Renal pelvis (tissue), 4 donors: ENCODE data around the gene TERF2IP. TPM values are rescaled to one million over a fixed set of nuclear protein-coding genes. Genes with fewer than 3 reads are reported as not detected.

ENCODE experiments used
- DNase-seq: peaks from one replicate; pipeline ENCODE4 v3.0.0-alpha.2; 2013
- polyA plus RNA-seq, 3 donors: library from polyadenylated mRNA; unstranded; fragments of 120-200 nt; gene quantifications; one replicate each; pipeline ENCODE4 v1.2.1, GENCODE V29; 2013; ENCODE audit not compliant: insufficient read length in 3 of 3

TERF2IP gene
- polyA plus RNA-seq, 3 donors, result 70.9 to 84.0 (median 77.3) TPM

DNA sequence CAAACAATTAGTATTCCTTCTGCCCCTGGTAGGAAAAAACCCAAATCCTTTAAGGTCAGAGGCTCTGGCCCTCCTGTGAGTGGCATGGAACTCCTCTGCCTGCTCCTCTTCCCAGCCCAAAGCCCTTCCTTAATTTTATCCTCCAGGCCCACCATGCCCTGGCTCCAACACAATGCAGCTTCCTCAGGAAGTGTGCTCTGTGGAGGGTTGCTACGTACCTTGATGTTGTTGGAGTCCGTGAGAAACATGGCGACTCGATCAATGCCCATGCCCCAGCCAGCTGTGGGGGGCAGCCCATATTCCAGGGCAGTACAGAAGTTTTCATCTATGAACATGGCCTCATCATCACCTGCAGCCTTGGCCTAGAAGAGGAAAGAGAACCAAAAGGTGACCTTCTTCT lies 19.2 kb upstream of the TERF2IP start:
- DNase-seq, result no peak

DNA sequence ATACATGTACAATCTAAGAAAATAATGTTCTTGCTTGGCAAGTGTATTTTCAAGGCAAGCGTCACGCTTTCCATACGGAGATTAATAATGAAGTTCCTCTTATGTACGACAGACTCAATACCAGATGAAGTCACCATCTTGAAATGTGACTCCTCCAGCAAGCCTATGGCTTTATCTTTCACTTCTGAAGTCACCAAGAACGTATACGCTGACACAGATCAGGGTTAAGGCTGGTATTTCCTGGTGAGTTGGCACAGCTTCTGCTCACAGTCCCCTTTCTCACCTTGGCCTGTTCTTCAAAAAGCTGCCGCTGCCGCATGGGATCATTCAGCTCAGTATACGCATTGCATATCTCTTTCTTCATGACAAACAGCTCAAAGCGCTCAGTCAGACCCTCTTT lies 18.4 kb upstream of the TERF2IP start:
- no peak for DNase-seq

DNA sequence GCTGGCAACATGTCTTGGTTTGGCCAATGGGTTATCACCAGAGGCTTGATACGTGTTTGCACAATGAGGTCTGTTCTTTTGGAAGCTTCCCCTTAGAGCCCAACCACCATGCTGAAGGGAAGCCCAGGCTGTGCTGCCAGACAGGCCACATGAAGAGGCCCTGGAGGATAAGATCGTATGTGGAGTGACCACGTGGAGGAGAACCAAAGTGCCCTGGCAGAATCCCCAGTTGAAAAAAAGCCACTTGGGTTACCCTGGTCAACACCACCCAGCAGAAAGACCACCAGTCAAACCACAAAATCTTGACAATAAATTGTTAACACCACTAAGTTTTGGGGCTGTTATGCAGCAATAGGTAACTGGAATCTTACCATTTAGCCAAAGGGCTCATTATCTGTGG lies 17.5 kb upstream of the TERF2IP start:
- DNase-seq, result no peak

DNA sequence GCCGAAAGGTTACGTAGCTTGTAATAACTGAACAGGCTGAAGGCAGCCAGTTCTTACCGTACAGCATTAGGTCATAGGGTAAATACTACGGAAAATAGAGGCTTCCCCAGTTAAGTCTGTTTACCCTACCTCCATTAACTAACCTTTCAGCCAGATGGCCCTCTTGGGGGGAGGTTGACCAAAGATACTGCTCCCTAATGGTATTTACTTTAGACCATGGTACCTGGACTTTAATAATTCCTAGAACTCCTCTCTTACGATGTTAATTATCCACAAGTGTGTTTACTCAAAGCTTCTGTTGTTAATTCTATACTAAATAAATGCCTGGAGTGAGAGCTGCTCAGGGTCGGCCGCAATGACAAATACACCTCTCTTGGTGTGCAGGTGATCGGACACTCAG lies 14.7 kb upstream of the TERF2IP start:
- no peak for DNase-seq

DNA sequence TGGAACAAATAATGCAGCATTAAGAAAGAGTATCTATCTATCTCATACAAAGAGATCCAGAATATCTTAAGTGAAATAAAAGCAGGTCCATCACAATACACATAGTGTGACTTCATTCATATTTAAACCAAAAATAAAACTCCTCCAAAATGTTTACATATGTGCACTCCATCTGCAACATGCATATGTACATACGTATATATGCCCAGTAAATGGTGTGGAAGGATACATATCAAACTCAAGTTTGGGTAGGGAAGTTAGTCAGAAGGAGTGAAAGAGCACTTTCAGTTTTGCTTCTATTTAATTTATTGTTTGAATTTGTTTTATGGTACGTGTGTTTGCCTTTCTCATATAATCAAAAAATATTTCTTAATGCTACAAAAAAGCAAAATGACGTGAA lies 12.5 kb upstream of the TERF2IP start:
- no peak for DNase-seq

DNA sequence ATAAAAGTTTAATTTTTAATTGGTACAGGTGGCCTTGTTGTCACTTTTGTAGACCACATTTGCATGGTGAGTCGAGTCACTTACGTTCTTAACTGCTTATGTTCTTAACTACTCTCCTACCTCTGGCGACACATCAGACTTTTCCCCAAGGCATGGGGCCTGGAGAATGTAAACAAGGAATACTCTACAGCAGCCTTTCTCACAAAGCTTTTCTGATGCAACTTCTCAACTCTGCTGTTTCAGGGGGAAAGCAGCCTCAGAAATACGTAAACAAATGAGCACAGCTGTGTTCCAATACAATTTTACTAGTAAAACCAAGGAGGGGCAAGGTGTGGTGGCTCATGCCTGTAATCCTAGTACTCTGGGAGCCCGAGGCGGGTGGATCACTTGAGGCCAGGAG lies 7.0 kb upstream of the TERF2IP start:
- DNase-seq, result no peak

DNA sequence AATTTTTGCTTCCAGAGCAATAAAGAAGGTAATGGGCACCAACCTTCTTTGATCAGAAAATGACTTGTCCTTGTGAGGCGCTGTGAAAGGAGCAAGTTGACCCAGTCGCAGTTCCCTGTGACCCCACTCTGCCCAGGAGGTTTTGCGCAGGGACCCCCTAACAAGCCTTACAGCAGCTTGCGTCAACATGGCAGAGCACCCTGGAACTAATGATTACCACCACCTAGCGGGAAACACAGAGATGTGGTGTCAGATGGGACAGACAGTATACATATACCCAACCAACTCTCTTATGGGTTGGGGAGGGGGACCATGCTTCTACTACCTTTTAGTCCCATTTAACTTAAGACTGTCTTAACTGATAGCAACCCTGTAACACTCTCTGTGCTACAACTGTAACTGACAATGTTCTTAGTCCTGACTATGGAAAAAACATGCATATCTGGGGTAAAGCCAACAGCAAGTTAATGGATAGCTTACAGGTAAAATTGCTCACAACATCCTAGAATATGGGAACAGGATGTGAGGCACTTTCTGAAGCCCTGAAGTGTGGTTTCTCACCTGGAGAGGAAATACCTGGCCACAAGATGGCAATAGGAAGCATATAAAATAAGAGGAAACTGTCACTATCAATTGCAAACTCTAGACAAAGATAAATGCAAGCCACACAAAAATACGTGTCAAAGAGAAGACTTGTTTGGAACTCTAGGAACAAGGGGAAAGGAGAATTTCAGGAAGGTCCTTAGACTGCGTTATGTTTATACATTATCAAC lies 3.1 kb upstream of the TERF2IP start:
- no peak for DNase-seq

DNA sequence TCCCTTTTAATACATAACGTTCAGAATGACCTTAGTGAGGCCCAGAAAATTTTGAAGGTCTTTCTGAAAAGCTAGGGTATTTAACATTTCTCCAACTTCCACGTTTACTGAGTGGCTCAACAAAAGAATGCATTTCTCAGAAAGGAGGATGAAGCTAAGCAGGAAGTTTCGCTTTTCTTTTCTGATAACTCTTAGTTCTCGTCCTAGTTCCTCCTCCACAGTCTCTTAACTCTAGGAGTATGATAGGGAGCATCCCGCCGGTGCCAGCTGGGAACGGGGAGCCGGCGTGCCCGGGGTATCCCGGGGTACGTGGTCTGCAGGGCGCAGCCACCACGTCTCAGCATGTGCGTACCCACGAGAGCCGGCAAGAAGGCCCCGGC lies 471 bp upstream of the TERF2IP start:
- DNase-seq, result no peak

DNA sequence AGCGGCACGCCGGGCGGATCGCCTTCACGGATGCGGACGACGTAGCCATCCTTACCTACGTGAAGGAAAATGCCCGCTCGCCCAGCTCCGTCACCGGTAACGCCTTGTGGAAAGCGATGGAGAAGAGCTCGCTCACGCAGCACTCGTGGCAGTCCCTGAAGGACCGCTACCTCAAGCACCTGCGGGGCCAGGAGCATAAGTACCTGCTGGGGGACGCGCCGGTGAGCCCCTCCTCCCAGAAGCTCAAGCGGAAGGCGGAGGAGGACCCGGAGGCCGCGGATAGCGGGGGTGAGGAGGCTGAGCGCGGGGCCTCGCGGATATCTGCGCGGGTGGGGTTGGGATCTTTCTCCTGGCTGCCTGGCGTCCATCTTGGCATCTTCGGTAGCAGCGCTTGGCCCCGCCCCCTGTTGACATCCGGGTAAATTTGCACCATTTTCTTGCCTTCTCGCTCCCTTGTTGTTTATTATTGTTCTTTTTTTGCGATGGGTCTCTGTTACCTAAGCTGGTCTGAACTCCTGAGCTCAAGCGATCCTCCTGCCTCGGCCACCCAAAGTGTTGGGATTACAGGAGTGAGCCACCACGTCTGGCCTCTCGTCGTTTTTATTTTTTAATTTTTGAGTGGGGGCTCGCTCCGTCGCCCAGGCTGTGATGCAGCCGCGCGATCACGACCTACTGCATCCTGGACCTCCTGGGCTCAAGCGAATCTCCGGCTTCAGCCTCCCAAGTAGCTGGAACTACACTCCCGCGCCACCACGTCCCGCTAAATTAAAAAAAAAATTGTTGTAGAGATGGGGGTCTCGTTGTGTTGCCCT lies 898 bp downstream of the TERF2IP start:
- peak; percentile 90 for DNase-seq

DNA sequence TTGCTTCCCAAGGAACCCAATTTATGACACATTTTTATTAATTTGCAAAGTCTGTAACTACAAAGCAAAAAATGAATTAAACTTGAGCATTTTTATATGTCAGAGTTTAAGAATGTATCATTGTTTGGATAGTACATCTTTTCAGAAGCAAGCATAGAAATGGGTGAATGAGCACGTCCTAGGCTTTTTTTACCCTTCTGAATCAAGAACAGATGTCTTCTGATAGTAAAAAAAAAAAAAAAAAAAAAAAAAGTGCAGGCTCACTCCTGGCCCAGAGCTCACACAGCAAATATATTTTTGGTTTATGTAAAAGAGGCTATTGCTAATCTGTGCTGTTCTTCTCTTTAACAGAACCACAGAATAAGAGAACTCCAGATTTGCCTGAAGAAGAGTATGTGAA lies 6.3 kb downstream of the TERF2IP start:
- no peak for DNase-seq

DNA sequence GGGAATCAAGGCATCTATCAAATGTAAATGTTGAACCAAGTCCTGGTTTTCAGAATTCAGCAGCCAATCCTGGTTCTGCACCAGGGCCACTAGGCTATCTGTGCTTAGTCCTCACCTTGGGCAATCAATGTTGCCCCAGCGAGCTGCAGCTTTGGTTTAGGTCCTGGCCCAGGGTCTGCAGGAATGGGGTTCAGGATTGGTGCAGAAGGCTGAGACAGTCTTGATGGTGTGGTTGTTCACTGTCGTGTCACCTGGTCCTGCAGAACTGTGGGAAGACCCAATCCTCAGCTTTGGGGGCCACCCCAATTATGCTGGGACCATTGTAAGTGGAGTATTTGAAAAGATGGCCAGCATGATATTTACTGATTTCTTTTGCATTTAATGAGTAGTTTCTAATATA lies 10.6 kb downstream of the TERF2IP start:
- no peak for DNase-seq

DNA sequence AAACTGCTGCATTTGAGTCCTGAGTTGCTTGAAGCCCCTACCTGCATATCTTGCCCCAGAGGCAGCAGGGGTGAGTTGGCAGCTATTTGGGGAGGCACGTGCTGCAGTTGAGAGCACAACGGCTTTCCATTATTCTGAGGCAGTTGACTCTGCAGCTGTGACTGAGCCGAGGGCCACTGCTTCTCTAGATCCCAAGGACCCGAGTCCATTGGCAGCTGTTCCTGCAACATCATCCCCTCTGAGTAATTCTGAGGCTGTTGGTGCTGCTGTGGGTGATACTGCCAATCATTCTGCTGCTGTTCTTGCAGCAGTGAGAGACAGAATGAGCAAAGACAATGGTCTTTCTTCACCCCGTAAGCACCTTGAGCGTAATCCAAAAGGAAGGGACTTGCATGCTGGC lies 12.7 kb downstream of the TERF2IP start:
- no peak for DNase-seq

DNA sequence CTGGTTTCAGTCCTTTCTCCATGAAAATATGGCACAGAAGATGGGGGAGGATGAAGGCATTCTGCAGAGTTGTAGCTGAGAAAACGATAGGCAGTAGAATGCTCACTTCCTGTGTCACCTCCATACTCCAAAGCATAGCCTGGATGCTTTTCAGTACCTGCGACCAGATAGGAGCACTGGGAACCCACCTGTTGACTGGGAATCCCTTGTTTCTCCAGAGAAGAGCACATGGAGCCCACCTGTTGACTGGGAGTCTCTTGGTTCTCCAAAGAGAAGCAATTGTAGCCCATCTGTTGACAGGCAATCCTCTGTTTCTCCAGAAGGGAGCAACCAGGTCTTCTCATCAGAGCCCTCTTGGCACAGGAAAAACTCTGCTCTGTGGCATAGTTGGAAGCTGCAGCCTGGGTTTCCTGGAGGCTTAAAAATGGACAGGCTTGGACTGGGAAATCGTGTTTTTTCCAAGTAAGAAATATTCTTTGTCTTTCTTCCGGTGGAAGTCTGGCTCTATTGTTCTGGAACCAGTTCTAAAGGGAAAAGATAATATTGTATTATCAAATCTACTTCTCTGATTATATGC lies 13.2 kb downstream of the TERF2IP start:
- no peak for DNase-seq

DNA sequence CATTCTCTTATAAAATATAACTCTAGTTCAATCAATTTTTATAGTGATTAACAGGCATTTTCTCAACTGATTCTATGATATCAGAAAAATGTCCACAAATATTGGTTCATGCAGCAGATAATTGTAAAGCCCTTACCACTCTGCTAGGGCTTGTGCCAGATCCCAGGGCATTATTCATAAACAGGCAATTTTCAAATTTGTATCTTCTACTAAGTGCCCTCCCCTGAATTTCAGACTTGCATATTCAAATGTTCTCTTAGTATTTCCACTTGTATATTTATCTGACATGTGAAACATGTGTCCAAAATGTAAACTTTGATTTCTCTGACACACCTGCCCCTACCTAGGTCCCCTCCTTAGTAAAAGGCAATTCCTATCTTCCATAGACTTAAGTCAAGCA lies 19.9 kb downstream of the TERF2IP start:
- no peak for DNase-seq

DNA sequence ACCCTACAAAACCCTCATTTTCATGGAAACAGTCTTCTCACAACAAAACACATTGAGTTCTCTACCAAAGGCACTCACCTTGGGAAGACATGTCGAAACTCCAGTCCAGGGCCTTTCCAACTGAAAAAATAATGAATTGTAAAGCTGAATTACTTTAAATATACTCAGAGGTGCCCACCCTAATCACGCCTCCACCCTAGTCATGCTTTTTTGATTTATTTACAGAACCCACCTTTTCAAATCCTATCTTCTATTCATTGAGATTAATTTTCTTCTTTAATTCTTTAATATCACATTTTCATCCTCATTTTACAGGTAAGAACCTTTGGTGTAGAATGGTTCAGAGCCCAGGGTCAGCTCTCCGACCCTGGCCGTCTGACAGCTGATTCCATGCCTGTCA lies 29.3 kb downstream of the TERF2IP start, which contains the start of gene CPHXL2:
Gene CPHXL2, minus strand, starts transcription at position 101 of the 400 bp plus-strand sequence. Its CDS starts 10 bp downstream, at position 91.
- no peak for DNase-seq

DNA sequence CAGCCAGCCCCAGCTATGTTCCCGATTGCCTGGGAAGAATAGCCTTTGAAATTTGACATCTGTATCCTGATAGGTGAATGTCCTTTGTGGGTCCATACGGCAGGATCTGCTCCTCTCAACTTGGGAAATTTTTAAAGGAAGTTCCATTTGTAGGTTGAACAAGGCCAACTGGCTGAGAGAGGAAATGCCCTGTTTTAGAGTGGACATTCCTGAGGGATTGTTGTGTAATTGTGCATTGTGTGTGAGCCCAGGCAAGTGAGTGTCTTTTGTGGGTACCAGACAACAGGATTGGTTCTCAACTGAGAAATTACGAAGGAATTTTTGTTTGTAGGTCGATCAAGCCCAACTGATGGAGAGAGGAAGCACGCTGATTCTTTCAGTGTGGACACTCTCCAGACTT lies 31.8 kb downstream of the TERF2IP start:
- no peak for DNase-seq

DNA sequence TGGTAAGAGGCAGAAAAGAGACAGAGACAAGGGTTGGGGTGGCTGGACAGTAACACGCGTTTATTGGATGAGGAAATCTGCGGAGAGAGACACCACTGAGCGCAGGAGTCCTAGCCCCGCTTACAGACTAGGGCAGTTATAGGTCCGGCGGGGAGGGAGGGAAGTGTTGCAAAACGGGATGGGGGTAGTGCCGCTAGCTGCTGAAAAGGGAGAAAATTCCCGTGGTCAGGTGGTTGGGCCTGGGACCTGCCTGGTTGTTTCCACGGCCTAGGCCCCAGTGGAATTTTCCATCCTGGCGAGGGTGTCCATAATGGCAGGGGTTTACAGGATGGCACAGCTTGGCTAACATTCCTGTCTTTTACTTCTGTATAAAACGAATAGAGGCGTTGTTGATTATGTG lies 34.7 kb downstream of the TERF2IP start:
- DNase-seq, result no peak

DNA sequence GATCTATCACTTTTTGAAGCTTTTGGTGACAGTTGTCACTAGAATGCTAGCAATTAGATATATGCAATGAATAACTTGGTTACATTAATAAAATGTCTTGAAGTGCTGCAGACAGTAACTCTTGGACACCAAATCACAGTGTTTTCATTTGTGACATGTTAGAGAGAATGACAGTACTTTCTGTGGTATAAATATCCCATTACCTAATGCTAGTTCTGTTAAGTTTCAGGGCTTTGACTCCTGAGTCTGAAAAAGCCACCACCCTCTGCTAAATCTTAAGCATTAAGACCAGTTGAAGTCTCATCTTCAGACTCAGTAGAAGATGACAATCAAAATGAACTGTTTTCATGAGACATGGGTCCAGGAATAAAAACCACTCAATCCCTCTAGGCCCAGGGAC lies 39.8 kb downstream of the TERF2IP start:
- no peak for DNase-seq

DNA sequence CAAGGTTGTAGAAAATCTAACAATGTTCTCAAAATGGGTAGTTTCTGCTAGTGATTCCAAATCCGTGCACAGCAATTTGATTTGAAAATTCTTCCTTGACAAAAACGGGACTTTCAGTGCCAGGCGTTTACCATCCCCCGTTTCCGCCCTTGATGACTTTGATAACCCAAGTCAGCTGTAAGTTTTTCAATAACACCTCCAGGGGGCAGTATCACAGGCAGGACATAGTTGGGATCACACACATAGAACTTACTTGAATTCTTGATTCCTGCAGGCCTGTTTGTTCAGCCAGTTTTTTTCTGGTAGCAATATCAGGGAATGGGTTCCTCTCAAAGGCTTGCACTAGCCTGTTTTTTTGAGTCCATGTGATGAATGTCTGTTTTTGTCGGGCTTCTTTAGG lies 48.1 kb downstream of the TERF2IP start:
- no peak for DNase-seq

DNA sequence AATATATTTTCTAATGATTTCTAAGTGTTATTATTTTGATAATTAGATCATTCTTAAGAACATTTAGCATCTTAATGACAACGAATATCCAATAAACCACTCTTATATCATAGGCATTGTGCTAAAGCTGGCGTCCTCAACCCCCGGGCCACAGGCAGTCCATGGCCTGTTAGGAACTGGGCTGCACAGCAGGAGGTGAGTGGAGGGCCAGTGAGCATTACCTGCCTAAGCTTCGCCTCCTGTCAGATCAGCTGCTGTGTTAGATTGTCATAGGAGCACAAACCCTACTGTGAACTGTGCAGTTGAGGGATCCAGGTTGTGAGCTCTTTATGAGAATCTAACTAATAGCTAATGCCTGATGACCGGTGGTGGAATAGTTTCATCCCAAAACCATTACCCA lies 50.0 kb downstream of the TERF2IP start:
- no peak for DNase-seq

DNA sequence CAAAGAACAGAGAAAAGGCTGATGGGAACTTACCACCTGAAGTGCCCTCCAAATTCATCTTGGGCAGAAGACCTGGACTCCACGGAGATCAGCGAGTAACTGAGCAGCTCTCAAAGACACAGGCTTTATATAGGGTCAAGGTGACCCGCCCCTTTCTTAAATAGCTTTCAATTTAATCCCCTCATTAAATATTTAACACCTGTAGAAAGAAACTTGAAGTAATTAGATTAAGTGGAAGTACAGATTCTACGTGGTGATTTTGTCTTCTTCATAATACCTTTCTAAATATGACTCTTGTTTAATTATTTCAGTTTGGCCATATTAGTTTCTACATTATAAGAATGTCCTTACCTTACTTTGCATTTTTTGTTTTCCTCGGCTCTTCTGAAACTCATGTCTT lies 53.8 kb downstream of the TERF2IP start, which contains the start of gene DUXB:
Gene DUXB, minus strand, starts transcription at position 101 of the 400 bp plus-strand sequence. Its CDS starts 43 bp downstream, at position 58.
- DNase-seq, result no peak

DNA sequence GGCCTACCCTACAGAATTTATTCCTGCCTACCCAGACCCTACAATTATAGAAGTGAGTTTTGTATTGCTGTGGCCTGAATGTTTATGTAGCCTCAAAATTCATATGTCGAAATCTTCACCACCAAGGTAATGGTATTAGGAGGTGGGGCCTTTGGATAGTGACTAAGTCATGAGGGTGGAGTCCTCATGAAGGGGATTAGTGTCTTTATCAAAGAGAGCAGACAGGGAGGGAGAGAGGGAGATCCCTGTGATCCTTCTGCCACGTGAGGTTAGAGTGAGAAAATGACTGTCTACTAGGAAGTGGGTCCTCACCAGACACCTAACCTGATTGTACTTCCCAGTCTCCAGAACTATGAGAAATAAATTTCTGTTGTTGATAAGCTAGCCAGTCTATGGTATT lies 54.7 kb downstream of the TERF2IP start:
- no peak for DNase-seq

DNA sequence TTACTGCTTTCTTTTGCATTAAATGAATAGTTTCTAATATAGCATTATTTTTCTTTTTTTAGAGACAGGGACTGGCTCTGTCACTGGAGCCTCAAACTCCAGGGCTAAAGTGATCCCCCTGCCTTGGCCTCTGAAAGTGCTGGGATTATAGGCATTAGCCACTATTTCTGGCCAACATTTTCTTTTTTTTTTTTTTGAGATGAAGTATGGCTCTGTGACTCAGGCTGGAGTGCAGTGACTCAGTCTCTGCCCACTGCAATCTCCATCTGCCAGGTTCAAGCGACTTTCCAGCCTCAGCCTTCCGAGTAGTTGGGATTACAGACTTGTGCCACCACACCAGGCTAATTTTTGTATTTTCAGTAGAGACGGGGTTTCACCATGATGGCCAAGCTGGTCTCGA lies 55.7 kb downstream of the TERF2IP start:
- DNase-seq, result no peak
